B cell (primary cell): Measurements from ENCODE around the gene ZNF836.

Source experiments
- CTCF ChIP-seq: fragments of 200-600 bp; IDR thresholded peaks from one replicate; pipeline ENCODE4 v1.8.0; 2022; ENCODE audit warnings: antibody characterized with exemption, mild to moderate bottlenecking
- EZH2 ChIP-seq: IDR thresholded peaks from 2 replicates; pipeline ENCODE4 v1.6.1; 2012; ENCODE audit warnings: borderline replicate concordance, low read depth, mild to moderate bottlenecking, moderate library complexity, low read length; ENCODE audit not compliant: insufficient read depth, poor library complexity, severe bottlenecking

- TF ChIP-seq CTCF, result peak; percentile 86
- TF ChIP-seq EZH2, result no peak
Observed at GRCh38 chr19:52139252-52140031, 32.0 kb downstream of the ZNF836 start, which contains the start of gene ZNF616.
